Astrocyte of the cerebellum (primary cell): ENCODE results near the gene VEGFA.

Source experiments
- DNase-seq: peaks from one replicate; pipeline ENCODE4 v3.0.0-alpha.2; 2011; ENCODE audit warnings: low read depth
- H3K4me3 ChIP-seq: 2 replicates; pipeline ENCODE4 v1.5.1; 2011; ENCODE audit warnings: mild to moderate bottlenecking, low read depth, low read length, moderate library complexity
- CTCF ChIP-seq: IDR thresholded peaks from 2 replicates; pipeline ENCODE4 v1.5.1; 2012; ENCODE audit warnings: low read length, low read depth, moderate library complexity, mild to moderate bottlenecking; ENCODE audit errors: missing control alignments
- in situ Hi-C: cut with HindIII; loops from 2 replicates; pipeline ENCODE4 v1.10.0; 2017; ENCODE audit warnings: low sequenced_read_pairs

VEGFA gene

DNA sequence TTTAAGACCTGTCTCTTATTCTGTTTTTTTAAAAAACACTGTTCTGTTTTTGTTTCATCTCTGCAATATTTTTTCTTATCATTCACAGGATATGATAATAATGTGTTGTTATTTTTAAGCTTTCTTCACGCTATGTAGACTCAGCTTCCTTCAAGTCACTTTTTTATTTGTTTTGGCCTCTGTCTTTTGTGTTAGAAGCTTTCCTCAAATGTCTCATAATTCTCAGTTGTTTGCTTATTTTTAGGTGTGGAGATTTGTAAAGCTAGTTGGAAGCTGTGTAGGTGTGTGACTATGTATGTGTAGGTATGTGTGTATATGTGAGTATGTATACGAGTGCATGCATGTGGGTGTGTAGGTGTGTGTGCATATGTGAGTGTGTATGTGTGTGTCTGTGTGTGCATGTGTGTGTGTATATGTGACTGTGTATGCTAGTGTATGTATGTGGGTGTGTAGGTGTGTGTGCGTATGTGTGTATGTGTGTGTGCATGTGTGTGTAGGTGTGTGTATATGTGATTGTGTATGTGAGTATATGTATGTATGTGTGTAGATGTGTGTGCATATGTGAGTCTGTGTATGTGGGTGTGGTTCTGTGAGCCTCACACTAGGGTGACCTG is 16.3 kb upstream of the VEGFA start:
- TF ChIP-seq CTCF = no peak
- in situ Hi-C loops = no loop called here
- H3K4me3 ChIP-seq = no peak overlapping the region
- no peak for DNase-seq

GRCh38 chr6:43757966-43758616 is 11.9 kb upstream of the VEGFA start:
- in situ Hi-C loops = no loop called here
- no peak for TF ChIP-seq CTCF
- H3K4me3 ChIP-seq = no peak overlapping the region
- no peak for DNase-seq

DNA sequence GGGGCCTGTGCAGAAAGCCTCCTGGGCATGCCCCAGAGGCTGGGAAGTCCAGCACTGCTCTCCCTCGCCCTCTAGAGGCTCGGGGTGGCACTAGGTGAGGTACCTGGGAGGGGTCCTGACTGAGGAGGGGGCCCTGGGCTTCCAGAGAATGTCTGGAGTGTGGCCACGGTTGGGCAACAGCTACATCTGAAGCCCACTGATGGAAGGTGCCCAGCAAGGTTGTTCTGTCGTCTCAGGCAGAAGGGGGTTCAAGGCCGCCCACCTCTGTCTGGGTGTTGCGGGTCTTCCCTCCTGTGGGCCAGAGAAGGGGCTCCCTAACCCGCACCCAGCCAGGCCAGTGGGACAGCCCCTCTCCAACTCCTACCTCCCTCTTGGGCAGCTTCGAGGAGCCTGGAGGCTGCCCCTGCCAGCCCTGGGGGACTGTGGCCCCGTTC is 11.4 kb upstream of the VEGFA start:
- in situ Hi-C loops = no loop called here
- no peak for DNase-seq

DNA sequence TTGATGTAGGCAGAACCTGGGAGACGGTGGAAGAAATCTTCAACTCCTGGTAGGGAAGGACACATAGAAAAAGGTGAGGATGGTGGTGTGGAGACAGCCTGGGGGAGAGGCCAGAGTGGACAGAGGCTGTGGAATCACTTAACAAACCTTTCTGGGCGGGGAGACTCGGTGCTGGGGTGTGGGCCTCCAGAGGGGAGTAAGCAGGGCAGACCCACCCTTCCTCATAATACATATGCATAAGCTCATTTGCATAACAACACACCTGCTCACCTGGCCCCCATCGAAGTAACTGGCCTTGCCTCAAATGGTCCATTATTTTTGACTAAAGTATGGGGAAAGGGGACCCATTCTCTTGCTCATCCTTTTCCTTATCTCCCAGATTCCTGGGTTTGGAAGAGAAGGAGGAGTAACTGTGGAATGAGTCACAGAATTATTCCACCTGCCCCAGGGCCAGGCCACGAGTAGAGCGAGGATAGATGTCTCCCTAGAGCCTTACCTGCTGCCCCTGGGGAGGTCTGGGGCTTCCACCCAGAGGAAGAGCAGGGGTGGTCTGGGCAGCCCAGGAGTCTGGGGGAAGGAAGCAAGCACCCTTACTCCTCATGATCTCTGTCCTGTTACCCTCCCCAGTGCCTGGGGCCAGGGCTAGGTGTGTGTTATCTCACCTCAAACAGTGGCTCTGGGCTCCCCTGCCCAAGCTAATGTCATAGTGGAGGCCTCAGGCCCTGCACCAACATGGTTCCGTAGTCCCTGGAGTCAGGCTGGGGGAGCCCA is 10.7 kb upstream of the VEGFA start:
- no peak for DNase-seq
- no peak overlapping the region for H3K4me3 ChIP-seq
- in situ Hi-C loops = no loop called here
- TF ChIP-seq CTCF = no peak

More for the DNA sequence above, 11.4 kb upstream of the VEGFA start:
- no peak overlapping the region for H3K4me3 ChIP-seq
- peak; percentile 79 for TF ChIP-seq CTCF

DNA sequence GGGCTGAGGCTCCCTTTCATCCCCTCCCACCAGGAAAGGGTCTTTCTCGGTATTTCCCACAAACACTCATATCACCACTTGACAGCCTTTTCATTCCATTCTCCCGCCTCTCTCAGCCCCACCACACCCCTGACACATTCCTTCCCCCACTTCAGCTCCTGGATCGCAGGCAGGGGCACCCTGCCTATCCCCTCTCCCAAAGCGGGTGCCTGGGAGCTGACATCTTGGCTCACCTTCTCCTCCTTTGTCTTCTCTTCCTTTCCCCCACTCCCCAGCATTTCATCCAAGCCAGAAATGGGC is 10.2 kb upstream of the VEGFA start:
- no peak for TF ChIP-seq CTCF
- DNase-seq = no peak
- in situ Hi-C loops = no loop called here
- H3K4me3 ChIP-seq = no peak overlapping the region

DNA sequence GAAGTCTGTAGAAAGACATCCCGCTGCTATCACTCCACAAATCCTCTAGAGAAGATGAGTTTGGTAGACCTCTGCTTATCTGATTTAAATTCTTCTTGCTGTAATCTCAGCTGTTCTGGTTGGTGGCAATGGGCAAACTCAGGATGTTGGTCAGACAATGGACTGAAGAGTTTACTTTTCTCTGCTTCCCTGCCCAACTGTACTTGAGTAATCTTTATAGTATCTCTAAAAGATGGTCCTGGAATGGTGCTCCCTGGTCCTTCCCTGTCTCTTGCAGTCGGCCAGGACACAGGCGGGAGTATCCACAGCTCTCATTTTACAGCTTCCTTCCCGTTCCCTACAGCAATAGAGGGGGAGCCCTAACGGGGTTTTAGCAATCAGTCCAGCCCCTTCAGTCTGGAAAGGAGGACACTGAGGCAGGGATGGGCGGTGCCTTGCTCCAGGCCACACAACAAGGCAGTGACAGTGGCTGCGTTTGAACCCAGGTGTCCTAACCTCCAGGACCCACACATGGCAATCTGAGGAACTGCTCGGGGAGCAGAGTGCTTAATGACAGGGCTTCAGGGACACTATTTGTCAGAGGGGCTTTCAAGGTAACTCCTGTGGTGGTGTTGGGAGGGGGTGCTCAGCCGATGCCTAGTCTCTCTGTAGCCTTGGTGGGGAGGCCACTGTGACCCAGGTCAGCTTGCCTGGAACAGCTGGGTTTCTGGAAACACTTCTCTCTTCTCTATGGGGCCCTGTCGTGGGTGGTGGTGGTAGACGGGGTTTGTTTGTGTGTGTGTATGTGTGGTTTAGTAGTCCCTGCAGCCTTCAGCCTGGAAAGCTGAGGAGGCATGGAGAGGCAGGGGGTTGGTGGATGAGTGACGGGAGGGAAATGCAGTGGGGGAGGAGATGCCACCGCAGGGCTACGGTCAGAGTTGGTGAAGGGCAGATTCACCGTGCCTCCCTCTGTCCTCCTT is 9.5 kb upstream of the VEGFA start:
- in situ Hi-C loops = no loop called here
- no peak for TF ChIP-seq CTCF
- no peak for DNase-seq
- no peak overlapping the region for H3K4me3 ChIP-seq
